ENCODE results near the gene PPP4R3C.
"Not testable (repeated sequence)": the region's sequence is repeated elsewhere in the genome, so short reads cannot be mapped to it uniquely, and the experiment has no call there.

The PPP4R3C gene

DNA sequence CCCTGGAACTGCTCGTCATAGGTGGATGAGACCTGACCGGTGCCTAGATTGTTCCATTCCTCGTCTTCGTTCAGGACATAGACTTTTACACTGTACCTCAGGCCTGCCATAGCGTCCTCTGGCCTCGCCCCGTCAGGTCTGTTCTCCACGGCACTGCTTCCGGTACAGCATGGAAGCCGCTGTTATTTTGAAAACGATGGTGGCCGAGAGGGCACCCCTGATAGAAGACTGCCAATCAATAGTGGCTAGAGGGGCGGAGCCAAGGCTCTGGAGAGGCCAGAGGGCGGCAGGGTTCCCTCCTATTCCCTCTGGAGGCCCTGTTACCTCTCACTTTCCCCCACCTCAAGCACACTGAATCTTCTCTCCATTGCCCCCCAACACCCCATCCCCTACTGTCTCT lies at the start of gene PPP4R3C:
Gene PPP4R3C, minus strand, starts transcription at position 155 of the 400 bp plus-strand sequence. Its CDS starts 45 bp downstream, at position 110.
- TF ChIP-seq, protein P1, sequence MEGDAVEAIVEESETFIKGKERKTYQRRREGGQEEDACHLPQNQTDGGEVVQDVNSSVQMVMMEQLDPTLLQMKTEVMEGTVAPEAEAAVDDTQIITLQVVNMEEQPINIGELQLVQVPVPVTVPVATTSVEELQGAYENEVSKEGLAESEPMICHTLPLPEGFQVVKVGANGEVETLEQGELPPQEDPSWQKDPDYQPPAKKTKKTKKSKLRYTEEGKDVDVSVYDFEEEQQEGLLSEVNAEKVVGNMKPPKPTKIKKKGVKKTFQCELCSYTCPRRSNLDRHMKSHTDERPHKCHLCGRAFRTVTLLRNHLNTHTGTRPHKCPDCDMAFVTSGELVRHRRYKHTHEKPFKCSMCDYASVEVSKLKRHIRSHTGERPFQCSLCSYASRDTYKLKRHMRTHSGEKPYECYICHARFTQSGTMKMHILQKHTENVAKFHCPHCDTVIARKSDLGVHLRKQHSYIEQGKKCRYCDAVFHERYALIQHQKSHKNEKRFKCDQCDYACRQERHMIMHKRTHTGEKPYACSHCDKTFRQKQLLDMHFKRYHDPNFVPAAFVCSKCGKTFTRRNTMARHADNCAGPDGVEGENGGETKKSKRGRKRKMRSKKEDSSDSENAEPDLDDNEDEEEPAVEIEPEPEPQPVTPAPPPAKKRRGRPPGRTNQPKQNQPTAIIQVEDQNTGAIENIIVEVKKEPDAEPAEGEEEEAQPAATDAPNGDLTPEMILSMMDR (IDR thresholded peaks at IDR 0.05; ENCODE audit: borderline replicate concordance, insufficient read depth, low read depth, low read length): no peak
- no peak within 1 kb of the TSS for H3K4me3 ChIP-seq (ENCODE audit: low read depth, low read length)

DNA sequence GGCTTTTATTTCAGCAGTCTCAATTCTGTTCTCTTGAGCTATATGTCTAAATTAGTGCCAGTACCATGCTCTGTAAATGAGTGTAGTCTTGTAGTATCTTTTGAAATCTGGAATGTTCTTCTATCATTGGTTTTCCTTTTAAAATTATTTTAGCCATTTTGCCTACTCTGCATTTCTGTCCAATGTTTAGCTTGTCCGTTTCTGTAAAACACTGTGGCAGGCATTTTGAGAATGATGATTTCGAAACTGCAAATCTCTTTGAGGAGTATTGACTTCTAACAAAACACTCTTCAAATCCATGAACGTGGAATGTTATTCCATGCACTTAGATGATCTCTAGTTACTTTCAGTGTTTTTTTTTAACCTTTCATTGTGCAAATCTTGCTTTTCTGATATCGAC lies 28.3 kb upstream of the PPP4R3C start:
- TF ChIP-seq, protein P1 (IDR thresholded peaks at IDR 0.05; ENCODE audit: borderline replicate concordance, insufficient read depth, low read depth, low read length): no peak
- H3K4me3 ChIP-seq (ENCODE audit: low read depth, low read length): no peak overlapping the region

DNA sequence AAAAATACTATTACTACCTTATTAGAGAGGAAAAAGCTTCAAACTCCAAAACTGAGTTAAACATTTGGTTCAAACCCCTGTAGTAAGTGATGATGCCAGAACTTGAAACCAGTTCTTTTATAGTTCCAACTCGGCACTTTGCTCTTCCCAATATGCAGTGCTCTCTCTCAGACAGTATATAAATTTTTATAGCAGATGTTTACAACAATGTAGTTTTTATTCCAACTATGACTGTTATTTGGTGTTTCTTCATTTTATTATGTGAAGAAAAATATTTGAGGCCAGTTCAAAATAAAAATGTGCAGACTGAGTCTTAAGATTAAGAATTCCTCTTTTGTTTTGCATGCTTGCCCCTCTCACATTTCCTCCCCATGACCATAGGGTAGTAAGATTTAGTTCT lies 2.9 kb upstream of the PPP4R3C start:
- TF ChIP-seq, protein P1 (IDR thresholded peaks at IDR 0.05; ENCODE audit: borderline replicate concordance, insufficient read depth, low read depth, low read length): no peak
- H3K4me3 ChIP-seq (ENCODE audit: low read depth, low read length): no peak overlapping the region

DNA sequence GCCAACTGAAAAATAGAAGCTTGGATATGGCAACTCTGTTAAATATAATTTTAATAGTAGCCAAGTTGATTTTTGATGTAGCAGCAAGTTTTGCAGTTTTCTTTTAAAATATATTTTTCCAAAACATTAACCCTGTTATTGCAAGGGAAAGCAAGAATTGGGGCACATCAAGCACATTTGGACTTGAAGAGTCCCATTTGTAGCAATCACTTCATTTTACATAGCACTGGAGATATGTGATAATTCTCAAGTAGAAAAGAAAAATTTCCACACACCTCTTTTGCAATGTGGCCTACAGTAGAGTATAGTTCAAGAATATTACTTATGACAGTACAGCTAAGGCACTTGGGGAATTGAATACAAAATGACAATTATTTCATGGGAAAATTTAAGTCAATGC lies 1.9 kb upstream of the PPP4R3C start:
- TF ChIP-seq, protein P1 (IDR thresholded peaks at IDR 0.05; ENCODE audit: borderline replicate concordance, insufficient read depth, low read depth, low read length): no peak
- no peak overlapping the region for H3K4me3 ChIP-seq (ENCODE audit: low read depth, low read length)

GRCh38 chrX:27459129-27459528 lies 4.0 kb downstream of the PPP4R3C start:
- H3K4me3 ChIP-seq (ENCODE audit: low read depth, low read length): not testable (repeated sequence)

DNA sequence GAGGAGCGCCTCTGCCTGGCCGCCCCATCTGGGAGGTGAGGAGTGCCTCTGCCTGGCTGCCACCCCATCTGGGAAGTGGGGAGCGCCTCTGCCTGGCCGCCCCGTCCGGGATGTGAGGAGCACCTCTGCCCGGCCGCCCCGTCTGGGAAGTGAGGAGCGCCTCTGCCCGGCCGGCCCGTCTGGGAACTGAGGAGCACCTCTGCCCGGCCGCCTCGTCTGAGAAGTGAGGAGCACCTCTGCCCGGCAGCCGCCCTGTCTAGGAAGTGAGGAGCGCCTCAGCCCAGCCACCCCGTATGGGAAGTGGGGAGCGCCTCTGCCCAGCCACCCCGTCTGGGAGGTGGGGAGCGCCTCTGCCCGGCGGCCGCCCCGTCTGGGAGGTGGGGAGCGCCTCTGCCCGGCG lies 4.6 kb downstream of the PPP4R3C start:
- H3K4me3 ChIP-seq (ENCODE audit: low read depth, low read length): not testable (repeated sequence)

DNA sequence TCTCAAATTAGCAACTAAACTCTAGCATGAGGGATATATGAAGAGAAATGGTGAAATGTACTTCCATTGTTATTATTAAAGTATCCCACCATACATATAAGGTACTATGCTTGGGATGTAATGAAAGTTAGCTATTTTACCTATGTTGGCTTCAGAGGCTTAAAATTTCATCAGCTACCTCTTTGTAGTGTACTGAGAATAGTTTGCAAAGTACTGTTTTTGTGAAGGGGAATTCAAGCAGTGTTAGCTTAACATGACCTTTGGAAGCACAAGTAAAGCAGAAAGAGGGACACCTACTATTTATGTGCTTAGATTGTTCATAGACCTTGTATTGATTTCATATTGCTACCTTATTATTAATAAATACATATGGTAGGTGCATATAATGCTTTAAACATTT lies 11.8 kb downstream of the PPP4R3C start:
- TF ChIP-seq, protein P1 (IDR thresholded peaks at IDR 0.05; ENCODE audit: borderline replicate concordance, insufficient read depth, low read depth, low read length): no peak
- H3K4me3 ChIP-seq (ENCODE audit: low read depth, low read length): no peak overlapping the region

- no peak overlapping the region for H3K4me3 ChIP-seq (ENCODE audit: low read depth, low read length)
- TF ChIP-seq, protein P1 (IDR thresholded peaks at IDR 0.05; ENCODE audit: borderline replicate concordance, insufficient read depth, low read depth, low read length): no peak
Measured at GRCh38 chrX:27446423-27446822, 16.7 kb downstream of the PPP4R3C start.
